ENCODE measurements around the gene PAQR5.

Gene PAQR5

GRCh38 chr15:69434238-69434637 is 135.5 kb downstream of the PAQR5 start:
- H3K36me3 ChIP-seq (ENCODE audit: low read length): peaks cover 54% of the 10 kb centered on the region; the same call in 1 of the 2 replicates
- no peak overlapping the region for H2AFZ ChIP-seq (ENCODE audit: low read depth, low read length, severe bottlenecking)
- H3K4me2 ChIP-seq (ENCODE audit: low read depth, low read length, poor library complexity, severe bottlenecking): no peak overlapping the region
- no peaks in the 10 kb centered on the region for H3K79me2 ChIP-seq (ENCODE audit: insufficient read depth, low read length)
- H3K9ac ChIP-seq (ENCODE audit: low read length): no peak overlapping the region
- H3K9me2 ChIP-seq (replicated peaks; ENCODE audit: insufficient read depth, low read length): no peaks in the 10 kb centered on the region
- H3K27ac ChIP-seq (ENCODE audit: low read depth, low read length): no peak overlapping the region
- H3F3A ChIP-seq (ENCODE audit: insufficient read depth): 0 out of 2 replicates have a peak, but pooled peaks cover 3% of the 10 kb centered on the region
- TF ChIP-seq EZH2phosphoT487 (conservative IDR thresholded peaks at IDR 0.05; ENCODE audit: low read length): no peak
- no peak for TF ChIP-seq CTCF (IDR thresholded peaks at IDR 0.05; ENCODE audit: insufficient read depth, low read length, poor library complexity, severe bottlenecking)
- H4K20me1 ChIP-seq (ENCODE audit: low read depth, low read length): no peaks in the 10 kb centered on the region
- no peak overlapping the region for H3K4me3 ChIP-seq (ENCODE audit: insufficient read depth, low read length, poor library complexity, severe bottlenecking)
- no peaks in the 10 kb centered on the region for H3K9me3 ChIP-seq (ENCODE audit: insufficient read depth, low read length)
- no peaks in the 10 kb centered on the region for H3K27me3 ChIP-seq (ENCODE audit: low read length)

- Histone ChIP-seq H3F3A (ENCODE audit: insufficient read depth) (0 out of 2 replicates have a peak, but pooled peaks cover 5% of the 10 kb centered on the region), H3K27ac (ENCODE audit: low read depth, low read length) (no peak overlapping the region), H3K4me3 (ENCODE audit: insufficient read depth, low read length, poor library complexity, severe bottlenecking) (no peak overlapping the region), H4K20me1 (ENCODE audit: low read depth, low read length) (no peaks in the 10 kb centered on the region), H3K27me3 (ENCODE audit: low read length) (no peaks in the 10 kb centered on the region), H3K36me3 (ENCODE audit: low read length) (peaks cover 56% of the 10 kb centered on the region), H3K9ac (ENCODE audit: low read length) (no peak overlapping the region), H3K9me2 (replicated peaks; ENCODE audit: insufficient read depth, low read length) (no peaks in the 10 kb centered on the region), H3K9me3 (ENCODE audit: insufficient read depth, low read length) (no peaks in the 10 kb centered on the region), H2AFZ (ENCODE audit: low read depth, low read length, severe bottlenecking) (no peak overlapping the region), H3K4me2 (ENCODE audit: low read depth, low read length, poor library complexity, severe bottlenecking) (no peak overlapping the region), H3K79me2 (ENCODE audit: insufficient read depth, low read length) (no peaks in the 10 kb centered on the region)
- TF ChIP-seq CTCF (IDR thresholded peaks at IDR 0.05; ENCODE audit: insufficient read depth, low read length, poor library complexity, severe bottlenecking) (no peak), EZH2phosphoT487 (conservative IDR thresholded peaks at IDR 0.05; ENCODE audit: low read length) (no peak)
These were observed 136.0 kb downstream of the PAQR5 start for GRCh38 chr15:69434679-69435078.

GRCh38 chr15:69435985-69436384 is 137.3 kb downstream of the PAQR5 start:
- no peak overlapping the region for H2AFZ ChIP-seq (ENCODE audit: low read depth, low read length, severe bottlenecking)
- H4K20me1 ChIP-seq (ENCODE audit: low read depth, low read length): no peaks in the 10 kb centered on the region
- no peaks in the 10 kb centered on the region for H3K27me3 ChIP-seq (ENCODE audit: low read length)
- H3K79me2 ChIP-seq (ENCODE audit: insufficient read depth, low read length): no peaks in the 10 kb centered on the region
- H3K9ac ChIP-seq (ENCODE audit: low read length): no peak overlapping the region
- H3K27ac ChIP-seq (ENCODE audit: low read depth, low read length): no peak overlapping the region
- H3F3A ChIP-seq (ENCODE audit: insufficient read depth): 0 out of 2 replicates have a peak, but pooled peaks cover 5% of the 10 kb centered on the region
- no peak for TF ChIP-seq EZH2phosphoT487 (conservative IDR thresholded peaks at IDR 0.05; ENCODE audit: low read length)
- peaks cover 60% of the 10 kb centered on the region for H3K36me3 ChIP-seq (ENCODE audit: low read length)
- no peaks in the 10 kb centered on the region for H3K9me2 ChIP-seq (replicated peaks; ENCODE audit: insufficient read depth, low read length)
- no peaks in the 10 kb centered on the region for H3K9me3 ChIP-seq (ENCODE audit: insufficient read depth, low read length)
- H3K4me2 ChIP-seq (ENCODE audit: low read depth, low read length, poor library complexity, severe bottlenecking): no peak overlapping the region
- H3K4me3 ChIP-seq (ENCODE audit: insufficient read depth, low read length, poor library complexity, severe bottlenecking): no peak overlapping the region

- Histone ChIP-seq H2AFZ (ENCODE audit: low read depth, low read length, severe bottlenecking) (no peak overlapping the region), H3K9me3 (ENCODE audit: insufficient read depth, low read length) (no peaks in the 10 kb centered on the region), H3F3A (ENCODE audit: insufficient read depth) (0 out of 2 replicates have a peak, but pooled peaks cover 5% of the 10 kb centered on the region), H3K79me2 (ENCODE audit: insufficient read depth, low read length) (no peaks in the 10 kb centered on the region), H3K36me3 (ENCODE audit: low read length) (peaks cover 65% of the 10 kb centered on the region), H4K20me1 (ENCODE audit: low read depth, low read length) (no peaks in the 10 kb centered on the region), H3K27ac (ENCODE audit: low read depth, low read length) (no peak overlapping the region), H3K9ac (ENCODE audit: low read length) (no peak overlapping the region), H3K9me2 (replicated peaks; ENCODE audit: insufficient read depth, low read length) (no peaks in the 10 kb centered on the region), H3K27me3 (ENCODE audit: low read length) (no peaks in the 10 kb centered on the region), H3K4me3 (ENCODE audit: insufficient read depth, low read length, poor library complexity, severe bottlenecking) (no peak overlapping the region), H3K4me2 (ENCODE audit: low read depth, low read length, poor library complexity, severe bottlenecking) (no peak overlapping the region)
- TF ChIP-seq CTCF (IDR thresholded peaks at IDR 0.05; ENCODE audit: insufficient read depth, low read length, poor library complexity, severe bottlenecking) (no peak), EZH2phosphoT487 (conservative IDR thresholded peaks at IDR 0.05; ENCODE audit: low read length) (no peak)
These were observed 138.2 kb downstream of the PAQR5 start for GRCh38 chr15:69436951-69437350.
